GM19397 (cell line): Measurements from ENCODE around the gene TAF11L9.
"Not testable (repeated sequence)": the region's sequence is repeated elsewhere in the genome, so short reads cannot be mapped to it uniquely, and the experiment has no call there.

Experiments
- ATAC-seq: cut with Tn5 transposase; IDR thresholded peaks from one replicate; pipeline ENCODE4 v1.9.1; 2021; ENCODE audit warnings: mild to moderate bottlenecking, moderate library complexity; ENCODE audit not compliant: unreplicated experiment

The TAF11L9 gene

GRCh38 chr5:17594255-17594654, at the start of gene TAF11L9:
TSS of gene TAF11L9 (minus strand) at chr5:17594394.
- ATAC-seq: not testable (repeated sequence)

- no peak for ATAC-seq
Measured at GRCh38 chr5:17634160-17634559, 40.0 kb upstream of the TAF11L9 start, which contains the start of gene TAF11L14. TSS of gene TAF11L14 (plus strand) at chr5:17634460.

GRCh38 chr5:17631788-17632187, 37.6 kb upstream of the TAF11L9 start, which contains the start of gene TAF11L13:
TSS of gene TAF11L13 (plus strand) at chr5:17632088.
- not testable (repeated sequence) for ATAC-seq

GRCh38 chr5:17625686-17626085, 31.5 kb upstream of the TAF11L9 start:
- ATAC-seq: no peak

GRCh38 chr5:17620627-17621026, 26.4 kb upstream of the TAF11L9 start:
- ATAC-seq: no peak

GRCh38 chr5:17619354-17619753, 25.2 kb upstream of the TAF11L9 start:
- ATAC-seq: no peak

- no peak for ATAC-seq
Measured at GRCh38 chr5:17614872-17615605, 20.8 kb upstream of the TAF11L9 start.

- ATAC-seq: not testable (repeated sequence)
Measured at GRCh38 chr5:17610092-17610491, 15.9 kb upstream of the TAF11L9 start, which contains the start of gene TAF11L12. TSS of gene TAF11L12 (plus strand) at chr5:17610392.

- not testable (repeated sequence) for ATAC-seq
Measured at GRCh38 chr5:17607461-17607860, 13.3 kb upstream of the TAF11L9 start.

- no peak for ATAC-seq
Measured at GRCh38 chr5:17604951-17605350, 10.8 kb upstream of the TAF11L9 start.

- not testable (repeated sequence) for ATAC-seq
Measured at GRCh38 chr5:17603880-17604279, 9.7 kb upstream of the TAF11L9 start, which contains the start of gene TAF11L11. TSS of gene TAF11L11 (plus strand) at chr5:17604183.

- not testable (repeated sequence) for ATAC-seq
Measured at GRCh38 chr5:17597728-17598127, 3.5 kb upstream of the TAF11L9 start, which contains the start of gene TAF11L10. TSS of gene TAF11L10 (minus strand) at chr5:17597828.

GRCh38 chr5:17590860-17591259, 3.3 kb downstream of the TAF11L9 start, which contains the start of gene TAF11L8:
TSS of gene TAF11L8 (minus strand) at chr5:17590960.
- ATAC-seq: not testable (repeated sequence)

- ATAC-seq: not testable (repeated sequence)
Measured at GRCh38 chr5:17585658-17586057, 8.5 kb downstream of the TAF11L9 start, which contains the start of gene TAF11L7. TSS of gene TAF11L7 (minus strand) at chr5:17585758.
